B cell (primary cell): ENCODE measurements around the gene RAPGEF6. TPM values are rescaled to one million over a fixed set of nuclear protein-coding genes. Genes with fewer than 3 reads are reported as not detected.

Experiments used
- ATAC-seq: fragments of 200-7000 bp; cut with Tn5 transposase; one replicate; pipeline ENCODE4 v1.10.0; 2021; ENCODE audit warnings: low read depth, mild to moderate bottlenecking, moderate number of reproducible peaks, moderate library complexity
- CTCF ChIA-PET: fragments of 350-600 bp; sonication (Branson Sonifier 250); formaldehyde crosslinking; loops from one replicate; lab custom pipeline; 2021; ENCODE audit warnings: antibody characterized with exemption, inconsistent platforms; lab: Charles Lee
- POLR2A ChIA-PET: fragments of 350-600 bp; sonication (Branson Sonifier 250); formaldehyde crosslinking; loops from one replicate; lab custom pipeline; 2021; ENCODE audit warnings: antibody characterized with exemption; lab: Charles Lee
- DNase-seq: peaks from one replicate; pipeline ENCODE4 v3.0.0; 2013
- H2AFZ ChIP-seq: 2 replicates; pipeline ENCODE4 v1.6.1; 2012; ENCODE audit warnings: mild to moderate bottlenecking, low read depth, low read length; ENCODE audit not compliant: insufficient read depth, poor library complexity, severe bottlenecking
- H3K27ac ChIP-seq, 2 donors: 1 replicate in 1 of 2; 2 replicates in 1 of 2; pipeline ENCODE4 v1.5.1; 2012 to 2013; ENCODE audit warnings: low read length in 2 of 2, mild to moderate bottlenecking in 2 of 2, moderate library complexity in 1 of 2
- H3K27me3 ChIP-seq, 4 experiments: fragments of 200-600 bp in 1 of 4; sonication (generic) in 1 of 4; replicated peaks in 1 of 4; 1 replicate in 2 of 4; 2 replicates in 2 of 4; pipeline versions ENCODE4 v1.6.1 to v1.7.0; 2013 to 2016; ENCODE audit warnings: low read length in 3 of 4, mild to moderate bottlenecking in 2 of 4, mixed read lengths in 1 of 4, moderate library complexity in 1 of 4; ENCODE audit not compliant: insufficient read depth in 4 of 4, control insufficient read depth in 3 of 4; ENCODE audit errors: control extremely low read depth in 1 of 4
- H3K36me3 ChIP-seq, 2 experiments: replicated peaks in 1 of 2; 1 replicate in 1 of 2; 2 replicates in 1 of 2; pipeline versions ENCODE4 v1.6.1 to v1.7.1; 2013; ENCODE audit warnings: low read length in 1 of 2; ENCODE audit not compliant: insufficient read depth in 2 of 2, control insufficient read depth in 1 of 2; ENCODE audit errors: control extremely low read depth in 1 of 2, extremely low read depth in 1 of 2
- H3K4me1 ChIP-seq, 2 donors: fragments of 200-600 bp in 1 of 2; sonication (generic) in 1 of 2; 1 replicate in 1 of 2; 2 replicates in 1 of 2; pipeline versions ENCODE4 v1.5.1 to v1.6.1; 2013 to 2017; ENCODE audit warnings: low read length in 2 of 2; ENCODE audit not compliant: control insufficient read depth in 2 of 2, insufficient read depth in 2 of 2
- H3K4me2 ChIP-seq: replicated peaks from 2 replicates; pipeline ENCODE3; 2012; ENCODE audit warnings: mild to moderate bottlenecking, low read depth, low read length; ENCODE audit not compliant: poor library complexity, severe bottlenecking
- H3K4me3 ChIP-seq, 5 experiments: fragments of 200-600 bp in 1 of 5; sonication (generic) in 1 of 5; 1 replicate in 3 of 5; 2 replicates in 2 of 5; pipeline versions ENCODE4 v1.5.1 to v1.7.0; 2011 to 2016; ENCODE audit warnings: low read length in 4 of 5, mild to moderate bottlenecking in 4 of 5, low read depth in 2 of 5, control low read depth in 1 of 5, moderate library complexity in 1 of 5; ENCODE audit not compliant: insufficient read depth in 1 of 5; ENCODE audit errors: control extremely low read depth in 1 of 5, extremely low read depth in 1 of 5
- H3K79me2 ChIP-seq: fragments of 200-600 bp; sonication (generic); one replicate; pipeline ENCODE4 v1.6.0; 2016; ENCODE audit warnings: low read length; ENCODE audit not compliant: control insufficient read depth, insufficient read depth
- H3K9ac ChIP-seq: fragments of 200-600 bp; sonication (generic); 2 replicates; pipeline ENCODE4 v1.6.1; 2017; ENCODE audit warnings: mild to moderate bottlenecking, low read length, moderate library complexity
- H3K9me3 ChIP-seq, 3 donors: one replicate each; pipeline versions ENCODE4 v1.6.1 to v1.7.1; 2013; ENCODE audit warnings: low read length in 2 of 3; ENCODE audit not compliant: control insufficient read depth in 2 of 3, insufficient read depth in 1 of 3; ENCODE audit errors: control extremely low read depth in 1 of 3
- H4K20me1 ChIP-seq: 2 replicates; pipeline ENCODE4 v1.6.0; 2012; ENCODE audit warnings: mild to moderate bottlenecking, low read length; ENCODE audit not compliant: insufficient read depth, control insufficient read depth, poor library complexity, severe bottlenecking
- H3K27ac Mint-ChIP-seq: one replicate; pipeline ENCODE4 v1.8.0; 2021; ENCODE audit warnings: mixed read lengths
- H3K27me3 Mint-ChIP-seq: one replicate; pipeline ENCODE4 v1.8.0; 2021; ENCODE audit warnings: mixed read lengths
- H3K4me1 Mint-ChIP-seq: one replicate; pipeline ENCODE4 v1.8.0; 2021; ENCODE audit warnings: mixed read lengths
- H3K4me3 Mint-ChIP-seq: one replicate; pipeline ENCODE4 v1.8.0; 2021; ENCODE audit warnings: mixed read lengths
- H3K9me3 Mint-ChIP-seq: one replicate; pipeline ENCODE4 v1.8.0; 2022; ENCODE audit warnings: mixed read lengths; ENCODE audit not compliant: insufficient read depth
- EZH2 ChIP-seq: IDR thresholded peaks from 2 replicates; pipeline ENCODE4 v1.6.1; 2012; ENCODE audit warnings: borderline replicate concordance, low read depth, mild to moderate bottlenecking, moderate library complexity, low read length; ENCODE audit not compliant: insufficient read depth, poor library complexity, severe bottlenecking
- WGBS: methylation state at CpG from one replicate; pipeline ENCODE4 v1.1.5; 2013; ENCODE audit warnings: missing lambda C conversion rate; ENCODE audit not compliant: insufficient coverage; 5-methylcytosine and 5-hydroxymethylcytosine counted together
- intact Hi-C: fragments of 100-400 bp; cut with micrococcal nuclease; formaldehyde crosslinking; loops from one replicate; pipeline ENCODE4 v1.10.0; 2022
- polyA plus RNA-seq: library from polyadenylated mRNA; depleted of rRNA; stranded (reverse); fragments of >200 nt; gene quantifications from 2 replicates; pipeline ENCODE4 v1.2.3, GENCODE V29; 2012
- total RNA-seq, 2 donors: library from RNA; stranded (reverse); fragments of 120-200 nt in 1 of 2; gene quantifications; 1 replicate in 1 of 2; 2 replicates in 1 of 2; pipeline versions ENCODE4 v1.2.3 to v1.2.4, GENCODE V29; 2013 to 2022
- TF ChIP-seq, protein P1 (sequence below): fragments of 200-600 bp; IDR thresholded peaks from one replicate; pipeline ENCODE4 v1.8.0; 2022; ENCODE audit warnings: antibody characterized with exemption, mild to moderate bottlenecking

RAPGEF6 gene
- total and polyA plus RNA-seq, 2 donors (not counting 1 experiment from before 2014, with no cell fraction given): 9.8 to 56.2 TPM

DNA sequence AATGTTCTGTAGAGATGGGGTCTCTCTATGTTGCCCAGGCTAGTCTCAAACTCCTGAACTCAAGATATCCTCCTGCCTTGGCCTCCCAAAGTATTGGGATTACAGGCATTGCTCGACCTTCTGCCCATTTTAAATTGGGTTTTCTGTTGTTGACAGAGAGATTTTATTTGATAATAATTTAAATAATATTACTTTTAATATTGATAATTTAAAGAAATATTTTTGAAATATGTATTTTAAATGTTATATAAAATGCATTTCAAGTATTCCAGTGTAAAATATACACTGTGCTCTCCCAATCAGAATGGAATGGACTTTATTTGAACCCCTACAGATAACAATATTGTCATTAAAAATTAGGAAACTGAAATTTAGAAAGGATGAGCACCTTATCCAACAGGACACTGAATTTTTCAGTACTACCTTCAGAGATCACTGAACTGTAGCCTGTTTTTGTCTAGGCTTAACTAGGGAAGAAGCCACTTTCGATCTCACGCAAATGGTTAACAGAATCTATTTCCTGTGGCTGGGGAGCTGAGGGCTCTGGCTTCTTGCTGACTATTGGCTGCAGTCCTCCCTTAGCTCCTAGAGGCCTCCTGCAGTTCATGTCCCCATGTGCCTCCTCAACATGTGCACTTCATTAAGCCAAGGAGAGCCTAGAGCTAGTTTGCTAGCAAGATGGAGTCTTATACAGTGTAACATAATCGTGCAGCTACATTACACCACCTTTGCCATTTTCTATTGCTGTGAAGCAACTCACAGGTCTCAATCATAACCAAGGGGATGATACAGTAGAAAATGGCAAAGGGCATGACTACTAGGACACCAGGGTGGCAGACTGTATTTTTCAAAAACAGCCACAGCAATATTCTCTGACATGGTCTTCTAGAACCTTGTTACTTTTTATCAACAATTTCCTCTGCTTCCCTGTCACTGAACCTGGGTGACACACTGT is 221.1 kb downstream of the RAPGEF6 start:
- Mint-ChIP-seq H3K27me3 (no peaks in the 10 kb centered on the region), H3K9me3 (peaks cover 2% of the 10 kb centered on the region), H3K4me3 (no peak overlapping the region), H3K27ac (peak overlapping the region; percentile 77), H3K4me1 (peaks cover 29% of the 10 kb centered on the region)
- ChIA-PET CTCF (interaction anchor here (1.2 to 3.6 kb wide), 7 partner anchors 9 to 649 kb away, joined by 3 to 26 read pairs (median 5); no protein-coding TSS in a partner anchor), POLR2A (no interaction called here)
- Histone ChIP-seq H3K4me2 (no peak overlapping the region), H3K27me3 (no peaks in the 10 kb centered on the region), H3K36me3 (peaks cover 3 to 12% of the 10 kb centered on the region in 2 experiments), H4K20me1 (no peaks in the 10 kb centered on the region), H3K9me3 (no peaks in the 10 kb centered on the region), H3K79me2 (peaks cover 5% of the 10 kb centered on the region), H3K4me1 (peaks cover 18 to 19% of the 10 kb centered on the region in 2 donors), H3K27ac (peak overlapping the region in 1 of 2 donors; percentile 54), H3K9ac (no peak overlapping the region), H2AFZ (peak overlapping the region; percentile 18), H3K4me3 (no peak overlapping the region)
- ATAC-seq (no peak), DNase-seq (no peak)
- TF ChIP-seq EZH2: no peak
- TF ChIP-seq, protein P1, sequence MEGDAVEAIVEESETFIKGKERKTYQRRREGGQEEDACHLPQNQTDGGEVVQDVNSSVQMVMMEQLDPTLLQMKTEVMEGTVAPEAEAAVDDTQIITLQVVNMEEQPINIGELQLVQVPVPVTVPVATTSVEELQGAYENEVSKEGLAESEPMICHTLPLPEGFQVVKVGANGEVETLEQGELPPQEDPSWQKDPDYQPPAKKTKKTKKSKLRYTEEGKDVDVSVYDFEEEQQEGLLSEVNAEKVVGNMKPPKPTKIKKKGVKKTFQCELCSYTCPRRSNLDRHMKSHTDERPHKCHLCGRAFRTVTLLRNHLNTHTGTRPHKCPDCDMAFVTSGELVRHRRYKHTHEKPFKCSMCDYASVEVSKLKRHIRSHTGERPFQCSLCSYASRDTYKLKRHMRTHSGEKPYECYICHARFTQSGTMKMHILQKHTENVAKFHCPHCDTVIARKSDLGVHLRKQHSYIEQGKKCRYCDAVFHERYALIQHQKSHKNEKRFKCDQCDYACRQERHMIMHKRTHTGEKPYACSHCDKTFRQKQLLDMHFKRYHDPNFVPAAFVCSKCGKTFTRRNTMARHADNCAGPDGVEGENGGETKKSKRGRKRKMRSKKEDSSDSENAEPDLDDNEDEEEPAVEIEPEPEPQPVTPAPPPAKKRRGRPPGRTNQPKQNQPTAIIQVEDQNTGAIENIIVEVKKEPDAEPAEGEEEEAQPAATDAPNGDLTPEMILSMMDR: no peak
- WGBS: 26% methylated on average over 3 of the region's 4 CpGs
- intact Hi-C loops: loop anchor here (10.0 kb wide), 2 partner anchors 1069 to 1639 kb away; no protein-coding TSS in a partner anchor
